SK-N-SH (cell line): ENCODE results near the gene RPH3AL. TPM values are rescaled to one million over a fixed set of nuclear protein-coding genes. Genes with fewer than 3 reads are reported as not detected.

Experiments
- CTCF ChIA-PET: fragments of 300-600, 350-600 bp; formaldehyde crosslinking; extraction: SDS; loops from one replicate; lab custom pipeline; 2021; lab: Yijun Ruan, JAX
- POLR2A ChIA-PET: fragments of 350-600 bp; sonication (Branson Sonifier 250); formaldehyde crosslinking; extraction: SDS; loops from one replicate; lab custom pipeline; 2020; ENCODE audit warnings: antibody characterized with exemption, inconsistent platforms; lab: Yijun Ruan, JAX
- DNase-seq: peaks from one replicate; pipeline ENCODE4 v3.0.0; 2012
- H2AFZ ChIP-seq: fragments of 200-600 bp; sonication (generic); 2 replicates; pipeline ENCODE4 v1.8.1; 2016; ENCODE audit warnings: antibody characterized with exemption, mild to moderate bottlenecking, low read depth
- H3F3A ChIP-seq: fragments of 200-600 bp; sonication (generic); replicated peaks from 2 replicates; pipeline ENCODE3; 2016; ENCODE audit warnings: antibody characterized with exemption, mild to moderate bottlenecking; ENCODE audit not compliant: insufficient read depth
- H3K27ac ChIP-seq, 2 experiments: fragments of 200-500 bp in 1 of 2; fragments of 200-600 bp in 1 of 2; sonication (Bioruptor generic) in 1 of 2; sonication (generic), shearing (Covaris generic) in 1 of 2; 2 replicates each; pipeline versions ENCODE4 v1.5.1 to v1.6.1; 2014 to 2016; ENCODE audit warnings: low read depth in 2 of 2, inconsistent platforms in 1 of 2, low read length in 1 of 2, mild to moderate bottlenecking in 1 of 2, mixed read lengths in 1 of 2
- H3K27me3 ChIP-seq: fragments of 200-600 bp; sonication (generic), shearing (Covaris generic); 2 replicates; pipeline ENCODE4 v1.6.1; 2016; ENCODE audit warnings: mixed run types; ENCODE audit not compliant: insufficient read depth
- H3K36me3 ChIP-seq, 2 experiments: fragments of 200-500 bp in 1 of 2; fragments of 200-600 bp in 1 of 2; sonication (Bioruptor generic) in 1 of 2; sonication (generic) in 1 of 2; replicated peaks in 1 of 2; 2 replicates each; pipeline versions ENCODE3 to v1.5.1; 2014 to 2016; ENCODE audit warnings: low read length in 1 of 2, mild to moderate bottlenecking in 1 of 2; ENCODE audit not compliant: insufficient read depth in 2 of 2, control insufficient read depth in 1 of 2
- H3K4me1 ChIP-seq, 2 experiments: fragments of 200-500 bp in 1 of 2; fragments of 200-600 bp in 1 of 2; sonication (Bioruptor generic) in 1 of 2; sonication (generic), shearing (Covaris generic) in 1 of 2; 2 replicates each; pipeline versions ENCODE4 v1.5.1 to v1.6.1; 2014 to 2016; ENCODE audit warnings: low read depth in 1 of 2, low read length in 1 of 2, mixed run types in 1 of 2; ENCODE audit not compliant: insufficient read depth in 2 of 2, control insufficient read depth in 1 of 2
- H3K4me2 ChIP-seq: fragments of 200-600 bp; sonication (generic), shearing (Covaris generic); 2 replicates; pipeline ENCODE4 v1.6.1; 2017; ENCODE audit warnings: mixed run types
- H3K4me3 ChIP-seq, 2 experiments: fragments of 200-500 bp in 1 of 2; fragments of 200-600 bp in 1 of 2; sonication (Bioruptor generic) in 1 of 2; sonication (generic), shearing (Covaris generic) in 1 of 2; 2 replicates each; pipeline versions ENCODE4 v1.5.1 to v1.8.1; 2014 to 2016; ENCODE audit warnings: low read depth in 2 of 2, inconsistent platforms in 1 of 2, low read length in 1 of 2, mild to moderate bottlenecking in 1 of 2, mixed read lengths in 1 of 2, moderate library complexity in 1 of 2
- H3K79me2 ChIP-seq: fragments of 200-600 bp; sonication (generic); 2 replicates; pipeline ENCODE4 v1.8.1; 2017; ENCODE audit warnings: mild to moderate bottlenecking; ENCODE audit not compliant: insufficient read depth
- H3K9ac ChIP-seq: fragments of 200-600 bp; sonication (generic); 2 replicates; pipeline ENCODE4 v1.6.1; 2017; ENCODE audit warnings: mixed run types
- H3K9me2 ChIP-seq: fragments of 200-600 bp; sonication (generic); 2 replicates; pipeline ENCODE4 v1.6.1; 2017; ENCODE audit warnings: mixed run types
- H3K9me3 ChIP-seq: fragments of 200-600 bp; sonication (generic); 2 replicates; pipeline ENCODE4 v1.6.1; 2017; ENCODE audit warnings: mixed run types, mild to moderate bottlenecking, moderate library complexity
- H4K20me1 ChIP-seq: fragments of 200-600 bp; sonication (generic); 2 replicates; pipeline ENCODE4 v1.6.1; 2017; ENCODE audit warnings: mild to moderate bottlenecking, mixed run types; ENCODE audit not compliant: insufficient read depth
- CHD2 ChIP-seq: fragments of 150-350 bp; IDR thresholded peaks from 2 replicates; pipeline ENCODE4 v1.6.1; 2018; ENCODE audit warnings: low read length; ENCODE audit not compliant: partially characterized antibody
- CTCF ChIP-seq: fragments of 200-600 bp; sonication (generic); IDR thresholded peaks from 2 replicates; pipeline ENCODE4 v1.6.1; 2017; ENCODE audit warnings: antibody characterized with exemption, mild to moderate bottlenecking, moderate library complexity
- ELF1 ChIP-seq: IDR thresholded peaks from 2 replicates; pipeline ENCODE4 v1.4.0; 2012
- FOXJ3 ChIP-seq: sonication (generic); formaldehyde crosslinking; IDR thresholded peaks from 2 replicates; pipeline ENCODE4 v1.5.1; 2020; ENCODE audit warnings: mild to moderate bottlenecking, missing genetic modification reagents
- FOXM1 ChIP-seq: IDR thresholded peaks from 2 replicates; pipeline ENCODE4 v1.4.0; 2012; ENCODE audit warnings: low read depth, mild to moderate bottlenecking
- IRF3 ChIP-seq: fragments of 150-350 bp; IDR thresholded peaks from 2 replicates; pipeline ENCODE4 v1.6.1; 2016; ENCODE audit warnings: mild to moderate bottlenecking, low read depth, low read length
- JUND ChIP-seq: IDR thresholded peaks from 2 replicates; pipeline ENCODE4 v1.4.0; 2012
- MEF2A ChIP-seq: IDR thresholded peaks from 2 replicates; pipeline ENCODE4 v1.4.0; 2012; ENCODE audit warnings: low read depth, borderline replicate concordance
- NFIC ChIP-seq: IDR thresholded peaks from 2 replicates; pipeline ENCODE4 v1.4.0; 2012; ENCODE audit warnings: borderline replicate concordance
- PBX3 ChIP-seq: IDR thresholded peaks from 2 replicates; pipeline ENCODE4; 2012
- POLR2AphosphoS5 ChIP-seq: IDR thresholded peaks from 2 replicates; pipeline ENCODE4 v1.6.1; 2012; ENCODE audit warnings: low read depth, low read length
- RAD21 ChIP-seq: IDR thresholded peaks from 2 replicates; pipeline ENCODE4 v1.6.1; 2012; ENCODE audit warnings: mild to moderate bottlenecking, low read length
- RCOR1 ChIP-seq: fragments of 150-350 bp; IDR thresholded peaks from 2 replicates; pipeline ENCODE4 v1.6.1; 2017; ENCODE audit warnings: antibody characterized with exemption, low read length
- RFX5 ChIP-seq: IDR thresholded peaks from 2 replicates; pipeline ENCODE4 v1.6.1; 2012; ENCODE audit warnings: mild to moderate bottlenecking, improper control_type of control experiment, low read length
- RXRA ChIP-seq: IDR thresholded peaks from 2 replicates; pipeline ENCODE4 v1.4.0; 2012; ENCODE audit warnings: low read depth, mild to moderate bottlenecking, borderline replicate concordance
- SIN3A ChIP-seq: IDR thresholded peaks from 2 replicates; pipeline ENCODE4 v1.6.1; 2012; ENCODE audit warnings: low read depth, mild to moderate bottlenecking, low read length, moderate library complexity, borderline replicate concordance
- SMC3 ChIP-seq: IDR thresholded peaks from 2 replicates; pipeline ENCODE4 v1.6.1; 2012; ENCODE audit warnings: low read depth, low read length, improper control_type of control experiment
- TCF12 ChIP-seq: IDR thresholded peaks from 2 replicates; pipeline ENCODE4 v1.4.0; 2012
- TEAD4 ChIP-seq: IDR thresholded peaks from 2 replicates; pipeline ENCODE4 v1.4.0; 2012; ENCODE audit warnings: mild to moderate bottlenecking, borderline replicate concordance; ENCODE audit not compliant: insufficient read depth
- ZBTB33 ChIP-seq: IDR thresholded peaks from 2 replicates; pipeline ENCODE4 v1.4.0; 2012; ENCODE audit warnings: low read depth, borderline replicate concordance
- WGBS: methylation state at CpG from one replicate; pipeline ENCODE4 v1.1.6; 2017; ENCODE audit warnings: low lambda C conversion rate; 5-methylcytosine and 5-hydroxymethylcytosine counted together
- polyA plus RNA-seq, 3 experiments: library from polyadenylated mRNA; depleted of rRNA; stranded (reverse); fragments of >200 nt; gene quantifications; 2 replicates each; pipeline ENCODE4 v1.2.3, GENCODE V29; 2012

Gene RPH3AL
- polyA plus RNA-seq, 1 of the 3 experiments (the other 2 are of a cell fraction) = 2.9 TPM

GRCh38 chr17:280216-280615, 72.4 kb downstream of the RPH3AL start:
- Histone ChIP-seq H3F3A (peaks cover 3% of the 10 kb centered on the region), H3K27me3 (no peaks in the 10 kb centered on the region), H3K4me3 (no peak overlapping the region), H3K79me2 (no peaks in the 10 kb centered on the region), H2AFZ (no peak overlapping the region), H3K4me2 (no peak overlapping the region), H4K20me1 (no peaks in the 10 kb centered on the region), H3K9me2 (no peaks in the 10 kb centered on the region), H3K4me1 (no peaks in the 10 kb centered on the region), H3K36me3 (no peaks in the 10 kb centered on the region), H3K27ac (no peak overlapping the region), H3K9me3 (no peaks in the 10 kb centered on the region), H3K9ac (no peak overlapping the region)
- POLR2A ChIA-PET = no interaction called here
- no peak for DNase-seq
- 72% methylated on average over 7 of the region's 7 CpGs for WGBS
- CTCF ChIA-PET = interaction anchor here (3.8 kb wide), 1 partner anchor 29 kb away, joined by 16 read pairs; no protein-coding TSS in a partner anchor
- TF ChIP-seq FOXM1 = no peak

GRCh38 chr17:279776-280175, 72.8 kb downstream of the RPH3AL start:
- H4K20me1 ChIP-seq = no peaks in the 10 kb centered on the region
- TF ChIP-seq SMC3 (no peak), PBX3 (no peak), JUND (no peak), CHD2 (no peak), IRF3 (no peak), SIN3A (no peak), RCOR1 (no peak), ZBTB33 (no peak), RFX5 (no peak), MEF2A (no peak), RAD21 (no peak), ELF1 (no peak), TCF12 (no peak), NFIC (no peak), FOXJ3 (no peak), CTCF (no peak), TEAD4 (no peak), FOXM1 (no peak), POLR2AphosphoS5 (no peak), RXRA (no peak)
- TF ChIP-seq, all 33 proteins: peak for 0
- Histone ChIP-seq H3K4me1 (no peaks in the 10 kb centered on the region), H2AFZ (no peak overlapping the region), H3K9ac (no peak overlapping the region), H3K4me2 (no peak overlapping the region), H3K4me3 (no peak overlapping the region), H3K36me3 (no peaks in the 10 kb centered on the region), H3K9me3 (no peaks in the 10 kb centered on the region), H3K27ac (no peak overlapping the region), H3K79me2 (no peaks in the 10 kb centered on the region), H3F3A (peaks cover 3% of the 10 kb centered on the region), H3K27me3 (no peaks in the 10 kb centered on the region), H3K9me2 (no peaks in the 10 kb centered on the region)
- POLR2A ChIA-PET = no interaction called here
- no peak for DNase-seq
- 59% methylated on average over 4 of the region's 4 CpGs for WGBS
- CTCF ChIA-PET = interaction anchor here (3.8 kb wide), 1 partner anchor 30 kb away, joined by 16 read pairs; no protein-coding TSS in a partner anchor
